Panc1 (cell line): ENCODE data around the gene ADAT1. TPM values are rescaled to one million over a fixed set of nuclear protein-coding genes. Genes with fewer than 3 reads are reported as not detected.

ENCODE experiments used
- ATAC-seq: fragments of 200-7000 bp; cut with Tn5 transposase; 2 replicates; pipeline ENCODE4 v1.9.1; 2020; ENCODE audit warnings: mild to moderate bottlenecking, moderate library complexity
- BruUV-seq: library from RNA; stranded (reverse); fragments of 400-500 nt; replicated peaks from 2 replicates; lab custom pipeline; 2021; lab: Mats Ljungman, UMichigan
- CTCF ChIA-PET: fragments of 300-600 bp; sonication (Branson Sonifier 250); formaldehyde crosslinking; loops from one replicate; lab custom pipeline; 2022; ENCODE audit warnings: antibody characterized with exemption; lab: Charles Lee
- POLR2A ChIA-PET: fragments of 300-600 bp; sonication (Branson Sonifier 250); formaldehyde crosslinking; loops from one replicate; lab custom pipeline; 2022; ENCODE audit warnings: antibody characterized with exemption; lab: Charles Lee
- DNase-seq: peaks from one replicate; pipeline ENCODE4 v3.0.0-alpha.2; 2010; ENCODE audit warnings: low read depth, low spot score
- H3K27ac ChIP-seq: 2 replicates; pipeline ENCODE4 v1.5.1; 2011; ENCODE audit warnings: mild to moderate bottlenecking, low read length, inconsistent platforms
- H3K27me3 ChIP-seq: fragments of 200-500 bp; sonication (Bioruptor generic); 2 replicates; pipeline ENCODE4 v1.6.0; 2014; ENCODE audit warnings: low read length, inconsistent platforms; ENCODE audit not compliant: control insufficient read depth, insufficient read depth
- H3K36me3 ChIP-seq: fragments of 200-500 bp; sonication (Bioruptor generic); 2 replicates; pipeline ENCODE4 v1.5.1; 2014; ENCODE audit warnings: inconsistent platforms, mild to moderate bottlenecking, low read length, moderate library complexity; ENCODE audit not compliant: control insufficient read depth, insufficient read depth
- H3K4me1 ChIP-seq: 2 replicates; pipeline ENCODE4 v1.5.1; 2011; ENCODE audit warnings: inconsistent platforms, mild to moderate bottlenecking, low read length, moderate library complexity; ENCODE audit not compliant: control insufficient read depth, insufficient read depth
- H3K4me3 ChIP-seq, 2 experiments: 2 replicates each; pipeline ENCODE4 v1.5.1; 2011 to 2012; ENCODE audit warnings: low read depth in 2 of 2, low read length in 2 of 2, mild to moderate bottlenecking in 2 of 2, inconsistent platforms in 1 of 2, moderate library complexity in 1 of 2
- H3K9me3 ChIP-seq: fragments of 200-500 bp; sonication (Bioruptor generic); 2 replicates; pipeline ENCODE4 v1.5.1; 2014; ENCODE audit warnings: low read depth, mild to moderate bottlenecking, inconsistent platforms, low read length, moderate library complexity; ENCODE audit not compliant: control insufficient read depth, insufficient read depth
- POLR2AphosphoS5 ChIP-seq: IDR thresholded peaks from 2 replicates; pipeline ENCODE4 v1.6.1; 2012; ENCODE audit warnings: mild to moderate bottlenecking, low read depth, low read length, moderate library complexity
- SIN3A ChIP-seq: IDR thresholded peaks from 2 replicates; pipeline ENCODE4 v1.6.1; 2012; ENCODE audit warnings: low read depth, mild to moderate bottlenecking, low read length, moderate library complexity, borderline replicate concordance; ENCODE audit not compliant: insufficient read depth
- TCF7L2 ChIP-seq: IDR thresholded peaks from 2 replicates; pipeline ENCODE4 v1.6.1; 2011; ENCODE audit warnings: mild to moderate bottlenecking, low read depth, low read length, inconsistent platforms
- in situ Hi-C: cut with HindIII; loops from 2 replicates; pipeline ENCODE4 v1.10.0; 2016; ENCODE audit warnings: low sequenced_read_pairs, low pct_unique_long_range_greater_than_20kb
- intact Hi-C: fragments of 100-400 bp; cut with micrococcal nuclease; formaldehyde crosslinking; loops from one replicate; pipeline ENCODE4 v1.10.0; 2022; ENCODE audit not compliant: unreplicated experiment
- total RNA-seq: library from RNA; stranded (reverse); gene quantifications from one replicate; pipeline ENCODE4 v1.2.1, GENCODE V29; 2021; ENCODE audit not compliant: unreplicated experiment
- TF ChIP-seq, protein P1 (sequence below): fragments of 450-650 bp; IDR thresholded peaks from 2 replicates; pipeline ENCODE4 v1.5.1; 2017; ENCODE audit warnings: mild to moderate bottlenecking
- TF ChIP-seq, protein P2 (sequence below), 2 experiments: IDR thresholded peaks; 2 replicates each; pipeline ENCODE4 v1.6.1; 2011 to 2012; ENCODE audit warnings: low read depth in 2 of 2, control low read depth in 1 of 2, low read length in 1 of 2, mild to moderate bottlenecking in 1 of 2, moderate library complexity in 1 of 2; ENCODE audit not compliant: insufficient read depth in 1 of 2

The ADAT1 gene
- total RNA-seq, 1 experiment from 2014 or later: 46.8 TPM

- POLR2A ChIA-PET: interaction anchor here (1.3 kb wide), 1 partner anchor 8 kb away, joined by 3 read pairs; no protein-coding TSS in a partner anchor
- no TSS peak for BruUV-seq
- intact Hi-C loops (loop anchor here (10.0 kb wide), 1 partner anchor 82 kb away; no protein-coding TSS in a partner anchor), in situ Hi-C loops (no loop called here)
- no peaks in the 10 kb centered on the region for H3K9me3 ChIP-seq
- TF ChIP-seq SIN3A (no peak), TCF7L2 (no peak), POLR2AphosphoS5 (no peak)
- TF ChIP-seq, protein P1, sequence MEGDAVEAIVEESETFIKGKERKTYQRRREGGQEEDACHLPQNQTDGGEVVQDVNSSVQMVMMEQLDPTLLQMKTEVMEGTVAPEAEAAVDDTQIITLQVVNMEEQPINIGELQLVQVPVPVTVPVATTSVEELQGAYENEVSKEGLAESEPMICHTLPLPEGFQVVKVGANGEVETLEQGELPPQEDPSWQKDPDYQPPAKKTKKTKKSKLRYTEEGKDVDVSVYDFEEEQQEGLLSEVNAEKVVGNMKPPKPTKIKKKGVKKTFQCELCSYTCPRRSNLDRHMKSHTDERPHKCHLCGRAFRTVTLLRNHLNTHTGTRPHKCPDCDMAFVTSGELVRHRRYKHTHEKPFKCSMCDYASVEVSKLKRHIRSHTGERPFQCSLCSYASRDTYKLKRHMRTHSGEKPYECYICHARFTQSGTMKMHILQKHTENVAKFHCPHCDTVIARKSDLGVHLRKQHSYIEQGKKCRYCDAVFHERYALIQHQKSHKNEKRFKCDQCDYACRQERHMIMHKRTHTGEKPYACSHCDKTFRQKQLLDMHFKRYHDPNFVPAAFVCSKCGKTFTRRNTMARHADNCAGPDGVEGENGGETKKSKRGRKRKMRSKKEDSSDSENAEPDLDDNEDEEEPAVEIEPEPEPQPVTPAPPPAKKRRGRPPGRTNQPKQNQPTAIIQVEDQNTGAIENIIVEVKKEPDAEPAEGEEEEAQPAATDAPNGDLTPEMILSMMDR: no peak
- TF ChIP-seq, protein P2, sequence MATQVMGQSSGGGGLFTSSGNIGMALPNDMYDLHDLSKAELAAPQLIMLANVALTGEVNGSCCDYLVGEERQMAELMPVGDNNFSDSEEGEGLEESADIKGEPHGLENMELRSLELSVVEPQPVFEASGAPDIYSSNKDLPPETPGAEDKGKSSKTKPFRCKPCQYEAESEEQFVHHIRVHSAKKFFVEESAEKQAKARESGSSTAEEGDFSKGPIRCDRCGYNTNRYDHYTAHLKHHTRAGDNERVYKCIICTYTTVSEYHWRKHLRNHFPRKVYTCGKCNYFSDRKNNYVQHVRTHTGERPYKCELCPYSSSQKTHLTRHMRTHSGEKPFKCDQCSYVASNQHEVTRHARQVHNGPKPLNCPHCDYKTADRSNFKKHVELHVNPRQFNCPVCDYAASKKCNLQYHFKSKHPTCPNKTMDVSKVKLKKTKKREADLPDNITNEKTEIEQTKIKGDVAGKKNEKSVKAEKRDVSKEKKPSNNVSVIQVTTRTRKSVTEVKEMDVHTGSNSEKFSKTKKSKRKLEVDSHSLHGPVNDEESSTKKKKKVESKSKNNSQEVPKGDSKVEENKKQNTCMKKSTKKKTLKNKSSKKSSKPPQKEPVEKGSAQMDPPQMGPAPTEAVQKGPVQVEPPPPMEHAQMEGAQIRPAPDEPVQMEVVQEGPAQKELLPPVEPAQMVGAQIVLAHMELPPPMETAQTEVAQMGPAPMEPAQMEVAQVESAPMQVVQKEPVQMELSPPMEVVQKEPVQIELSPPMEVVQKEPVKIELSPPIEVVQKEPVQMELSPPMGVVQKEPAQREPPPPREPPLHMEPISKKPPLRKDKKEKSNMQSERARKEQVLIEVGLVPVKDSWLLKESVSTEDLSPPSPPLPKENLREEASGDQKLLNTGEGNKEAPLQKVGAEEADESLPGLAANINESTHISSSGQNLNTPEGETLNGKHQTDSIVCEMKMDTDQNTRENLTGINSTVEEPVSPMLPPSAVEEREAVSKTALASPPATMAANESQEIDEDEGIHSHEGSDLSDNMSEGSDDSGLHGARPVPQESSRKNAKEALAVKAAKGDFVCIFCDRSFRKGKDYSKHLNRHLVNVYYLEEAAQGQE (IDR thresholded peaks at IDR 0.05; ENCODE audit: insufficient read depth in 1 of 2, low read depth in 2 of 2, low read length in 1 of 2): no peak
- peaks cover 2% of the 10 kb centered on the region; the same call in 1 of the 2 replicates for H3K27me3 ChIP-seq
- no peaks in the 10 kb centered on the region for H3K36me3 ChIP-seq
- peak overlapping the region; percentile 82 for H3K27ac ChIP-seq
- CTCF ChIA-PET: no interaction called here
- DNase-seq (no peak), ATAC-seq (peak; percentile 2; the same call in 1 of the 2 replicates)
- peak overlapping the region; percentile 74 to 79 for H3K4me3 ChIP-seq
- no peaks in the 10 kb centered on the region for H3K4me1 ChIP-seq
These were observed 66.6 kb downstream of the ADAT1 start for GRCh38 chr16:75556431-75556950.

DNA sequence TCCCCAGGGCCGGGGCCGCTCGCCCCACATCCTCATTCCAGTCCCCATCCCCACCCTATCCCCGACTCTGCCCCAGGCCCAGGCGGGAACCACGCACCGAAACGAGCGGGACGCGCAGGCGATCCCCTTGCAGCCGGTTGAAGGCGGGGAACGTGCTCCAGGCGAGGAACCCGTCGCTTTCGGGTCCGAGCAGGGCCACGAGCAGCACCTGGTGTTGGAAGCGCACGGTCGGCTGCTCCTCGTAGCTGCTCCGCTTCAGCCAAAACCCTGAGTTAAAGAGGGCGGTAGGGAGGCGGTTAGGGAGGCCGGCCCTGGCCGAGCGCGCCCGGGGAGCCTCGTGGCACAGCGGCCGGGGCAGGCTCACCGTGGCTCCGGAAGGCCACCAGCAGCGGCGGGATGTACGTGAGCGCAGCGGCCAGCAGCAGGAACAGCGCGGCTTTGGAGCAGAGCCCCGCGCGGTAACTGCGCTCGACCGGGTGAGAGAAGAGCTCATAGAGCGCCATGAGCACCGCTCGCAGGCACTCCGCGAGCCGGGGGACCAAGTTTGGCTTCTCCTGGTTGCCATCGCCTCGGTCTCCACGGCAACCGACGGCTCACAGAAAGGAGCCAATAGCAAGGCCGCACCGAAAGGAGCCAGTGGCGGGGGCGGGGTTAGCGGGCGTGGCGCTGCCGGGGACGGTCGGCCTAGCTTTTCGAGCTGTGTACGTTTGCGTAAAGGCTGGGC, 67.2 kb downstream of the ADAT1 start, which contains the start of gene TMEM231:
Gene TMEM231 (minus strand): TSS at position 546 of the 724 bp plus-strand sequence. CDS start 43 bp downstream, at position 503.
- ChIA-PET POLR2A (interaction anchor here (1.3 kb wide), 1 partner anchor 9 kb away, joined by 3 read pairs; no protein-coding TSS in a partner anchor), CTCF (interaction anchor here (0.6 kb wide), 1 partner anchor 90 kb away, joined by 17 read pairs; no protein-coding TSS in a partner anchor)
- TF ChIP-seq SIN3A: no peak
- TF ChIP-seq, protein P2 (IDR thresholded peaks at IDR 0.05; ENCODE audit: insufficient read depth in 1 of 2, low read depth in 2 of 2, low read length in 1 of 2): no peak
- TF ChIP-seq POLR2AphosphoS5: no peak; the same call in 1 of the 2 replicates
- TF ChIP-seq, protein P1: no peak
- TF ChIP-seq TCF7L2: no peak
- intact Hi-C loops (loop anchor here (10.0 kb wide), 1 partner anchor 81 kb away; no protein-coding TSS in a partner anchor), in situ Hi-C loops (no loop called here)
- Histone ChIP-seq H3K4me1 (no peaks in the 10 kb centered on the region), H3K4me3 (peak within 1 kb of the TSS; percentile 74 to 79), H3K27ac (peak within 1 kb of the TSS; percentile 82), H3K9me3 (no peaks in the 10 kb centered on the region), H3K27me3 (no peaks in the 10 kb centered on the region), H3K36me3 (no peaks in the 10 kb centered on the region)
- DNase-seq: no peak
- peak; percentile 95 for ATAC-seq
- BruUV-seq: no TSS peak
